GM18520 (cell line): ENCODE data around the gene C12orf57.

Experiments
- ATAC-seq: cut with Tn5 transposase; IDR thresholded peaks from one replicate; pipeline ENCODE4 v1.9.1; 2021; ENCODE audit not compliant: unreplicated experiment

Gene C12orf57

DNA sequence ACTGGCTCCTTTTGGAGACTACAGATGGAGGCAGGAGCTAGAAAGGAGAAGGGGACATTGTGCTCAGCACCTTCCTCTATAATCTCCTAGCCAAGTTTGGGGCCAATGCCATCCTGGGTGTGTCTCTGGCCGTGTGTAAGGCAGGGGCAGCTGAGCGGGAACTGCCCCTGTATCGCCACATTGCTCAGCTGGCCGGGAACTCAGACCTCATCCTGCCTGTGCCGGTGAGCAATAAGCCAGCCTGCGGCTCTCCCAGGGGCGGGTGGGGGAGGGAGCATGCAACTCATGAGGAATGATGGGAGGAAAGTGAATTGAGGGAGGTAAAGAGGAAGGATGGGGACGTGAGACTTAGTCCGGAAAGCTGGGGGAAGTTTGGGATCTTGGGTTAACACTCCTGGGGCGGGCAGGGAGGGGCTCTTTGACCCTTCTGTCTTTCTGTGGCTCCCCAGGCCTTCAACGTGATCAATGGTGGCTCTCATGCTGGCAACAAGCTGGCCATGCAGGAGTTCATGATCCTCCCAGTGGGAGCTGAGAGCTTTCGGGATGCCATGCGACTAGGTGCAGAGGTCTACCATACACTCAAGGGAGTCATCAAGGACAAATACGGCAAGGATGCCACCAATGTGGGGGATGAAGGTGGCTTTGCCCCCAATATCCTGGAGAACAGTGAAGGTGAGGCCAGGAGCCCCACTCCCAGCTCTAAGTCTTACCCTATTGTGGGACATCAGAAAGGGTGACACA is 26.2 kb upstream of the C12orf57 start:
- ATAC-seq, result no peak

DNA sequence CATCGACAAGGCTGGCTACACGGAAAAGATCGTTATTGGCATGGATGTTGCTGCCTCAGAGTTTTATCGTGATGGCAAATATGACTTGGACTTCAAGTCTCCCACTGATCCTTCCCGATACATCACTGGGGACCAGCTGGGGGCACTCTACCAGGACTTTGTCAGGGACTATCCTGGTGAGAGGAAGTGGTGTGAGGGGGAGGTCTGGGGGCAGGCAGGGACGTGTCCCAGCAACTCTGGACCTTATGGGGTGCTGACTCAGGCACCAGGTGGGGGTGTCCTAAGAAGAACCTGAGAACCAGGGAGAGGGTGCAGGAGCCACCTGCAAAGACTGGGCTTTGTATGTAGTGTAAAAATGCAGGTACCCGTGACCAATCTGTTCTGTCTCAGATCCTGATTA is 24.2 kb upstream of the C12orf57 start:
- no peak for ATAC-seq

- ATAC-seq, result no peak
Measured at GRCh38 chr12:6921539-6921938, 22.3 kb upstream of the C12orf57 start.

GRCh38 chr12:6921996-6922946 is 21.6 kb upstream of the C12orf57 start:
- ATAC-seq, result no peak

- ATAC-seq, result no peak
Measured at GRCh38 chr12:6923003-6923732, 20.7 kb upstream of the C12orf57 start.

DNA sequence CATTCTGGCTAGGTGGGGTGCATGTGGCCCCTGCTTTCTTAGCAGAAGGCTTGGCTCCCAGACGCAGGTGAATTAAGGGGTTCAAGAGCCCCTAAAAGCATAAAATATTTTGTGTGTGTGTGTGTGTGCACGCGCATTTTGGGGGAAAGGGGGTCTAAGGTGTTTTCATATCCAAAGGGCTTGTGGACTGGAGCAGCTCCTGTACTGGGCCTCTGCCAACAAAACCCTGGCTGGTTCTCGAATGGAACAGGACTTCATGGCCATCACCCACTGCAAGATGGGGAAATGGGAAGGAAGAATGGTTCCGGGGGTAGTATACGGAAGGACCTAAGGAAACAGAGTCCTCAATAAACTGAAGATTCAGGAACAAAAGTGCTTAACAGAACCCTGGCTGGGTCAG is 20.0 kb upstream of the C12orf57 start:
- ATAC-seq, result no peak

DNA sequence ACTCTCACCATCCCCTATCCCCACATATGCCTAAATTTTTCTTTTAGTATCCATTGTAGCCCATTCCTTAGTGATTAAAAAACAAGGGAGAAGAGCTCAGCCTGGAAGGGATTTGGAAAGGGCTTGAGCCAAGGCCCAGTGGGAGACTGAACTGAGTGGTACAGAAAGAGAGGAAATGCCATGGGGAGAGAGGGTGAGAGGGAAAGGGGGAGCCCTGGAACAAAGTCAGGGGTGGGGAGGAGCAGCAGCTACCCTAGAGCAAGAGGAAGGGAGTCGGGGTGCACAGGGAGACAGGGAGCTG is 18.6 kb upstream of the C12orf57 start:
- ATAC-seq, result no peak

DNA sequence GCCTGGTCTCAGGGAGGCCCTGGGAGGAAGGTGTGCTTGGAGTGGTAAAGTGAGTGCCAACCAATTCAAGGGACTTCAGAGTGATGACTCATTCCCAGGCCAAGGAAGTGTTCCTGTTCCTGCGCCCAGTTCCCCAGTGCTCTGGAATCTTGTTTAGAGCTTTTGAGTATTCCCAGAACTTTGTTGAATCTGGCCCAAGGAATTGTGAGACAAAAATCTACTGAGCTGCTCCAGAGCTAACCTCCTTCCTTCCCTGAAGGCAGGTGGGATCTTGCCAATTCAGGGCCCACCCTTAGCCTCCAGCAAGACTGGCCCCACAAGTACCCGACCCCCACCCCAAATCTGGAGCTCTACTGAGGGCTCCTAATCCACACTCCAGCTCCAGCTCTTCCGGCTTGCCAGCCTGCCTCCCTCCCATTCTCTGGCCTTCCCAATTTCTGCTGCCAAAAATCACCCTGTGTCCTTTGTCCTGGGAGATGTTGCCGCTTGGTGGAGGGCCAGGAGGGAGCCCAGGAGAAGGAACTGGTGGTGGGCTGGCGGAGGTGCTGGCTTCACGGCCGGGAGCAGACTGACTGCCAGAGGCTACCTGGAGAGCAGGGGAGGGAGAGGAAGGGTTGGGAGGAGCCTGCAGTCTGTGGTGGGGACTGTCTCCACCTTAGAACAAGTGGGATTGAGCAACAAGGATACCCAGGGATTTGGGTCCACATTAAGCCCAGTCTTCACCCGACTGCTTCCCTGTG is 18.1 kb upstream of the C12orf57 start:
- ATAC-seq, result no peak

- ATAC-seq, result no peak
Measured at GRCh38 chr12:6927379-6928021, 16.3 kb upstream of the C12orf57 start, which contains the start of gene ATN1. ATN1 (plus strand) TSS chr12:6927959; CDS start chr12:6934002, 6,043 bp downstream.

DNA sequence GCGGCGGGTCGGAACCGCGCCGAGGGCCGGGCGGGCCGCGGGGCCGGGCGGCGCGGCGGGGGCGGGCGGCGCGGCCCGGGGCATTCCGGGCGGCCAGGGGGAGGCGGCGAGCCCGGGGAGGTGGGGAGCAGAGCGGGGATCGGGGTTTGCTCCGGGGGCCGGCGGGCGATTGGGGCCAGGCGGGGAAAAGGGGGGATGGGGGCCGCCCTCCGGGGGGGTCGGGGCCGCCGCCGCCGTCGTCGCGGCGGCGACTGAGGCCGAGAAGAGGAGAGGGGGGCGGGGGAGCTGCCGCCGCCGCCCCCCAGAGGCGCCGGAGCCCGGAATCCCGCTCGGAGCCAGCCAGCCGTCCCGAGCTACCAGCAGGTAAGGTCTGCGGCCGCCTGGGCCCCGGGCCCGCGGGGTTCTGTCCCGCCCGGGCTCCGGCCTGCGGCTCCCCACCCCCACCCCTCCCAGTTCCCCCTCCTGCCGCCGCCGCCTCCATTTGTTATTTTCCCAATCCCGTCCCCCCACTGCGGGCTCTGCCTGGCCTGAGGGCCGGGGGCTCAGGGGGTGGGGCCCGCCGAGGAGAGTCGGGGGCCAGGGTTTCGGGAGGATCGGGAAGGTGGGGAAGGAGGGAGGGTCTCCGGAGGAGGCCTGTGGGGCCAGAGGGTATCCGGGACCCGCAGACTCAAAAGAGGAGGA is 15.7 kb upstream of the C12orf57 start:
- no peak for ATAC-seq

- ATAC-seq, result no peak
Measured at GRCh38 chr12:6928703-6929407, 15.0 kb upstream of the C12orf57 start.

DNA sequence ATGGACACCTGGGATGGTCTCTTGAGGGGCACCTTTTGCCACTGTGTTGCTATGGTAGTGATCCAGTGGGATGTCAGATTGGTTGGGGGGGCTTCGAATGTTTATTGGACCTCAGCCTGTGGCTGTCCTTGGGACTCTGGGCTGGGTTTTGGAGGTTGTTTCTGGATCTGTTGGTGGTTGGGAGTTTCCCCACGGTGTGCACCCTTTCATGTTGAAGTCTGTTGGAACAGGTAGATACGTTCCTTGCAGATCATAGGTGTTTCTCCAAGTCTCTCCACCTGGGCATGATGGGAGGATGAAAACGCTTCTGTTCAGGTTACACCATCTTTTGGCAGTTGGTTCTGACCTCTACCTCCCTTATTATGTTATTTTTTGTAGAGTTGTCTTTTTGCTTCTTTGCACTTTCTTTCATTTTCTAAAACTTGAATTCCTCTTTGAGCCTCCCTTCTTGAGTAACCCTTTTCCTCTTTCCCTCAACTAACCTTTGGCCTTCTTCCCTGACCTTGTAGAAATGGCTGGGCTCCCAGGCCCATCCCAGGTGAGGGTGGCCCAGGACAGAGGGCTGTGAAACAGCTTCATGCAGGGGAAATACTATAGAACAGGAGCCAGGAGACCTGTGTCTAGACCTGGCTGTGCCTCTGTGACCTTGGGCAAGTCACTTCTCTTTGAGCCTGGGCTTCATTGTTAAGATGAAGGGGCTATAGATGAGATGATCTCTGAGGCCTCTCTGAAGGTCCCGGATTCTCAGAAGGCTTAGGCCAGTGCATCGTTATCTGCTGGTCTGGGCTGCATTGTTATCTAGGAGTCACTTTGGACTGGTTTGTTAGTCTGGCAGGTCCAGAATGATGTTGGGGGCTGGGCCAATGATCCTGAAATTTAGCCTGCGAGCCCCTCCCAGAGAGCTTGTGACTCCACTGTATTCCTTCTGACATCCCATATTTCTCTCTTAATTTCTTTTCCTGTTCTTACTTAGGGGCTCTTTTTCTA is 14.1 kb upstream of the C12orf57 start:
- no peak for ATAC-seq

- ATAC-seq, result no peak
Measured at GRCh38 chr12:6932766-6933165, 11.1 kb upstream of the C12orf57 start.

DNA sequence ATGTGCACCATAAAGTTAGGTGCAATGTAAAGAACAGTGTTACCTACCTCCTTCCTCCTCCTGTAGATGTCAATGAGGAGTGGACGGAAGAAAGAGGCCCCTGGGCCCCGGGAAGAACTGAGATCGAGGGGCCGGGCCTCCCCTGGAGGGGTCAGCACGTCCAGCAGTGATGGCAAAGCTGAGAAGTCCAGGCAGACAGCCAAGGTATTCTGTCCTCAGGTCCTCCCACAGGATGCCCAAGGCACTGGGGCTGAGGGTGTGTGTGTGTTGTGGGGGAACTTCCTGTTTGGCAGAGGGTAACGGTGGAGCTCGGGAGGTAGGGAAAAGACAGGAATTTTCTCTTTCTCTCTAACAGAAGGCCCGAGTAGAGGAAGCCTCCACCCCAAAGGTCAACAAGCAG is 9.7 kb upstream of the C12orf57 start:
- ATAC-seq, result no peak

- ATAC-seq, result no peak
Measured at GRCh38 chr12:6935371-6936193, 8.2 kb upstream of the C12orf57 start.

DNA sequence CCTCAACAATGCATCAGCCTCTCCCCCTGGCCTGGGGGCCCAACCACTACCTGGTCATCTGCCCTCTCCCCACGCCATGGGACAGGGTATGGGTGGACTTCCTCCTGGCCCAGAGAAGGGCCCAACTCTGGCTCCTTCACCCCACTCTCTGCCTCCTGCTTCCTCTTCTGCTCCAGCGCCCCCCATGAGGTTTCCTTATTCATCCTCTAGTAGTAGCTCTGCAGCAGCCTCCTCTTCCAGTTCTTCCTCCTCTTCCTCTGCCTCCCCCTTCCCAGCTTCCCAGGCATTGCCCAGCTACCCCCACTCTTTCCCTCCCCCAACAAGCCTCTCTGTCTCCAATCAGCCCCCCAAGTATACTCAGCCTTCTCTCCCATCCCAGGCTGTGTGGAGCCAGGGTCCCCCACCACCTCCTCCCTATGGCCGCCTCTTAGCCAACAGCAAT is 7.6 kb upstream of the C12orf57 start:
- ATAC-seq, result no peak
